ENCODE data around the gene CCDC88C.
"Not testable (repeated sequence)": the region's sequence is repeated elsewhere in the genome, so short reads cannot be mapped to it uniquely, and the experiment has no call there.

CCDC88C gene

DNA sequence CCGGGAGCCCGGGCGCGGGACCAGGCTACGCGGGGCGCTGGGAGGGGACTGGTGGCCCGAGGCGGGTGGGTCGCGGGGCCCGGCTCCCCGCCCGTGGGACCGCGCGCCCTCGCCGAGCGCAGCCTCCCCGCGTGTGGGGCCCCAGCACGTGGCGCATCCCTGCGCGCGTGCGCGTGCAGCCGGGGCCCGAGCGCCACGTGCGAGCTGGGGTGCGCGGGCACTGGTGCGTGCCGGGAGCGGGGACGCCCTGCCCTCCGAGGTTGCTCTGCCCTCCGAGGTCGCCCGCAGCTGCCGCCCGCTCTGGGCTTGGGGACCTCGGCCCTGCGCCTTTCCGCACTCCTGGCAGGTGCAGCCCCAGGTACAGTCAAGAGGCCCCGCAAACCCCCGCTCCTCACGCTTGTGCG lies 365 bp upstream of the CCDC88C start:
- peak; percentile 65 to 66 for DNase-seq

- DNase-seq, result peak in 1 of 2 donors; percentile 37
These were observed 888 bp downstream of the CCDC88C start for GRCh38 chr14:91416744-91417119.

DNA sequence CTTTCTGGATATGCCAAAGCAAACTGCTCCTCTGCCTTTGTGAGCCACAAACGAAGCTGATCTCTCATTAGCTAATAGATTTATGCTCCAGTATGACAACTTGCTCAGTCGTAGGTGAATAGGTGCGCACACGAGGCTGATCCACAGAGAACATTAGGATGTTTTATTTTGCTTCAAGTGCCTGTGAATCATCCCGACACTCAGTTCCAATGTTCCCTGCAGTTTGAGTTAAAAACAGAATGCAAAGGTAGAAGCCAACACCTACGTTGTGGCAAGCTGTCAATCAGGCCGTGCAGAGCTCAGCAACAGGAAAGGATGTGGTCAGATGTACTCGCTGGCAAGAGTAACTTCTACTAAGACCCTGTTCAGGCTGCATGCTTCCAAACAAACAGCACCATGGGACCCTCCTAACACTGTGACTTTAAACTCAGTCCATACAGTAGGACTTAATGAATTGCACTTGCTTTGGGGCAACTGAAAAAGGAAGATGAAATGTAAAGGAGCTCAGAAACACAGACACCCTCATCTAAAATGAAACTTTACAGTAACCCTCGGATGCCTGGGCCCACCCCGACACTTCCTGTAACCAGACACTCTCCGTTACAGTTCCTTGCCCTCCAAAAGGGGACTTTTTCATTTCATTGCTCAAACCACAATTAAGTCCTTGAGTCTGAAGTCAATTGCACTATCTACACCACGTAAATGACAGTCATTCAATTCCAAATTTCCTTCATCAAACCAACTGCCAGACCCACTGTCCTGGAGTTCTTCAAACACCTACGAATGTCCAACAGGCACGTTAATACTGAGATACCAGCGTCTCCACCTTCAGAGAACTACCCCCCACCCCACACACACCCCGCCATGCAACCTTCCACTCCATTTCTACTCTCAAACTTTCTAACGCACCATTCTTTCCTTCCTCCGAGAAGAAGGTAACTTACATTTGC lies 1.6 kb downstream of the CCDC88C start:
- DNase-seq, result peak; percentile 70 to 71

- no peak for DNase-seq
These were observed 3.2 kb downstream of the CCDC88C start for GRCh38 chr14:91414475-91414833.

DNA sequence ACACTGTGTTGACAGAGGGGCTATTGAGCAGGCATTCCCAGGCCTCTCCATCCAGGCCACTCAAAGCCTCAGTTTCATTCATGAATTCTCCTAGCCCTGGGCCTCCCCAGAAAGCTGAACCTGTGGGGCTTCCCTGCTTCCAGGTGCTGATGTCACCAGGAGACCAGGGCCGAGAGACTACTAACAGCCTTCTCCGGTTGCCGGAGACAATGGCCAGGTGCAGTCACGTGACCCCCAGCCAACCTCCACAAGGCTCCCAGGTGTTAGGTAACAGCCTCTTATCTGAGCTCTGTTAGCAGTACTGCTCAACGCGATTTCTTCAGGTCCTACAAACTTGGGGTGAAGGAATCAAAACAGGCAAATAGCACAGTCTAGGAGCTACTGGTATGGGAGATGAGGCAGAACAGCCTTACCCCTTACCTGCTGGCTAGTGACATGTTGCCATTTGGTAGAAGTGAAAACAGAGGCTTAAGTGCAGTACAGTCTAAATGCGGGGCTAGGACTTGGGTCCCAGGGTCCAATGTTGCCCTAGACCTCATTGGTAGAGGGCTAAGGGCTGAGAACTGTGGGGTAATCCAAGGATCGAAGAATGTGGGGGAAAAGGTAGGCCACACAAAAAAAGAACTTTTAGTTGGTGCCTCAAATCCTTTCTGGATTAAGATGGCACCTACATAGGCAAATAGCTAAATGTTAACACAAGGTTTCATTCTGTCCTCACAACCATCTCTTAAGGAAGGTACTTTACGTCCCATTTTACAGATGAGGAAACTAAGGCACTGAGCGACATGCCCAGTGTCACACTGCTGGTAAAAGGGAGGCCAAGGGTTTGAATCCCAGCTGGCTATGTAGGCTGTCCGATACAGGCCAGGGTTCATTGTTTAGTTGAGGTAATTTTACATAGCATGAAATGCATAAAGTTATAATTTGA lies 3.8 kb downstream of the CCDC88C start:
- DNase-seq, result no peak

DNA sequence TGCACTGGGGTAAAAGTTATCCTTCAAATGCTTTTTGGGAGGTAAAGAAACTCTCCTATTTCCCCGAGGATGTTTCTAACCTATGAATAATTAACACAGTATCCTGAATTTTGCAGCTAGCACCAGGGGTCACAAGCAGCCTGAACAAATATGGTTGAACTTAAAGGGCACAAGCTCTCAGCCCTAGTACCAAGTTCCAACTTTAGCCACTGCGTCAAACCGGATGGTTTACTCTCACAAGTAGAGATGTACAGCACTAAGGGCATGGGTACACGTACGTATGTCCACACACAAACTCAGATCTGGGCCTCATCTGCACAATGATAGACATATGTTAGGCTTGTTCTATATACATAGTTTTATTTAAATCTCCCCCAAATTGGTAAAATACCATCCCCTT lies 4.7 kb downstream of the CCDC88C start:
- no peak for DNase-seq

GRCh38 chr14:91410771-91411536 lies 6.7 kb downstream of the CCDC88C start:
- DNase-seq, result no peak

GRCh38 chr14:91409928-91410718 lies 7.5 kb downstream of the CCDC88C start:
- DNase-seq, result no peak

DNA sequence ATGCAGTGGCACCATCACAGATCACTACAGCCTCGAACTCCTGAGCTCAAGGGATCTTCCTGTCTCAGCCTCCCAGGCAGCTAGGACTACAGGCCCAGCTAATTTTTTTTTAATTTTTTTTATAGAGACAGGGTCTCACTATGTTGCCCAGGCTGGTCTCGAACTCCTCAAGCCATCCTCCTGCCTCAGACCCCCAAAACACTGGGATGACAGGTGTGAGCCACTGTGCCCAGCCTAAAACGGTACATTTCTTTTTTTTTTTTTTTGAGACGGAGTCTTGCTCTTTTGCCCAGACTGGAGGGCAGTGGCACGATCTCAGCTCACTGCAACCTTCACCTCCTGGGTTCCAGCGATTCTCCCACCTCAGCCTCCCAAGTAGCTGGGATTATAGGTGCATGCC lies 8.4 kb downstream of the CCDC88C start:
- DNase-seq, result not testable (repeated sequence)

DNA sequence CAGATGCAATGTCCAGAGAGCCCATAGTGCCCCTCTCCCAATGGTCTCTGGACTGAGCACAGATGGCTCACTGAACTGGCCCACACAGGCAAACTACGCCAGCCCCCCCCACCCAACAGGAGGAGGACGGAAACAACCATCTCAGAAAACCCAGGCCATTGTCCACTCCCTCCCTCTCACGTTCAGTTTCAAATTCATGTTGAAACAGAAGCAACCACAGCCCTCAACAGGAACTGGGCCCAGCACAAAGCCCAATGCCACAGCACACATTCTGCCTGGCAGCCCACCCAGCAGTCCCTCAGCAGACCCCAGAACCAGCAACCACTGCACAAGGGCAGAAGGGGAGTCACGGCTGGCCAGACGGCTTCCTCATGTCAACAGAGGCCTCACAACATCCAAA lies 10.6 kb downstream of the CCDC88C start:
- no peak for DNase-seq

DNA sequence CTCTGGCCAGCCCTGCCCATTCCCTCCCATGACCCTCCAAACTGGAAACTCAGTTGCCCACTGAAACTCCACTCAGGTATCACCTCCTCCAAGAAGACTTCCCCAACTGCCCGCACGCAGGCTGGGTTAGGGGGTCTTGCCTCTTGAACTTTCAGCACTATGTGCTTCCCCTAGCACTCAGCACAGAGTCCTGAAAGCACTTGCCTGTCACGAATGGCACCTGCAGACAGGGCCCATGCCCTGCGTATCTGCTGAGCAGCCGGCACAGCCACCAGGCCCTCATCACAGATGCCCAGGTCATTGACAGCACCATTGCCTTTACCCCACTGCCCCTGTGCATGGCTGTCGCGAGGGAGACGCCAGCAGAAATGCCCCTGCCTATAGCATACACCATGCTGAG lies 11.2 kb downstream of the CCDC88C start:
- DNase-seq, result no peak

GRCh38 chr14:91405724-91406435 lies 11.7 kb downstream of the CCDC88C start:
- no peak for DNase-seq

GRCh38 chr14:91405241-91405721 lies 12.3 kb downstream of the CCDC88C start:
- DNase-seq, result peak; percentile 73 to 77

DNA sequence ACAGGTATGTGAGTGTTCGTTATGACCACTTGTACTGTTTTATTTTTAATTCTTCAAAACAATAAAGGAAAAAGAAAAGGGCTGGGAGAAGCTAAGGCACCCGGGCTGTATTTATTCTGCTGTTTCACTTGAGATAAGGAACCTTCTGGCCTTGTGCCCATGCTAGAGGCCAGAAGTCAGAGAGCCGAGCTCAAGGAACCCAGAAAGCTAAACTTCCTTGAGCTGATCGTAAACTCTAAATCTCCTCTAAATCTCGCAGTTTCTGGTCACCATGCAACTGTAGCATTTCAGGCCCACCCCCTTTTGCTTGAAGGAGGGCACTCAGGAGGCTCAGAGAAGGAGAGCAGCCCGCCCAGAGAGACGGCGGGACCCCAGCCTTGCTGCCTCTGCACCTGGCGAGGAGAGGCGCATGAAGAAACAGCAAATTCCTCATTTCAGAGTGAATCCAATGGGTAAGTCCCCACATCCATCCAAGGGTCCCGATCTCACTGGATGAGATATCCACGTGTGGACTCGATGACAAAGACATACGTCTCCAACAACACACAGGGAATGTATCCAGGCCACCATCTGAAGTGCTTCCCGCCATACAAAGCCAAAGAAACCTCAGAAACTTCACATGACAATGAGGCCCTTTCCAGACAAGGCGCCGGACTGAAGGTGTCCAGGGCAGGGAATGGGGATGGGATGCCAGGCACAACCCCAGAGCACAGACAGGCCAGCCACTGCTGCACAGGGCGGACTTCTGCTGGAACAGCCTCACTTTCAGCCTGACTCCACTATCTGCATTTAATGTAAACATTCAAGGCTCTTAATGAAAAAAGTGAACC lies 14.6 kb downstream of the CCDC88C start:
- DNase-seq, result no peak

- DNase-seq, result no peak
These were observed 15.3 kb downstream of the CCDC88C start for GRCh38 chr14:91402348-91402747.

DNA sequence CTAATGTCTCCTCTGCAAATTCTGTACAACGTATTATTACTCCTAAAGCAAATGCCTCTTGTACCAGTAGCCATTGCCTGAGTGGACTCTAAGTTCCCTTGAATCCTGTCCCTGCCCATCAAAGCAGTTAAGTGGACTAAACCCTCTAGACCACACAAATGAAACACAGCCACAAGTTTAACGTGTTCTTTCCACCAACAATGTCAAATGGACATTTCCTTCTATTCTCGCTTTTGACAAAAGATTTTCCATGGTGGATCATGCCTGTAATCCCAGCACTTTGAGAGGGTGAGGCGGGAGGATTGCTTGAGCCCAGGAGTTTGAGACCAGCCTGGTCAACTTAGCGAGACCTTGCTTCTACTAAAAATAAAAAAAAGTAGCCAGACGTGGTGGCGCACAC lies 15.9 kb downstream of the CCDC88C start:
- no peak for DNase-seq

- DNase-seq, result no peak
These were observed 16.9 kb downstream of the CCDC88C start for GRCh38 chr14:91400696-91401095.

DNA sequence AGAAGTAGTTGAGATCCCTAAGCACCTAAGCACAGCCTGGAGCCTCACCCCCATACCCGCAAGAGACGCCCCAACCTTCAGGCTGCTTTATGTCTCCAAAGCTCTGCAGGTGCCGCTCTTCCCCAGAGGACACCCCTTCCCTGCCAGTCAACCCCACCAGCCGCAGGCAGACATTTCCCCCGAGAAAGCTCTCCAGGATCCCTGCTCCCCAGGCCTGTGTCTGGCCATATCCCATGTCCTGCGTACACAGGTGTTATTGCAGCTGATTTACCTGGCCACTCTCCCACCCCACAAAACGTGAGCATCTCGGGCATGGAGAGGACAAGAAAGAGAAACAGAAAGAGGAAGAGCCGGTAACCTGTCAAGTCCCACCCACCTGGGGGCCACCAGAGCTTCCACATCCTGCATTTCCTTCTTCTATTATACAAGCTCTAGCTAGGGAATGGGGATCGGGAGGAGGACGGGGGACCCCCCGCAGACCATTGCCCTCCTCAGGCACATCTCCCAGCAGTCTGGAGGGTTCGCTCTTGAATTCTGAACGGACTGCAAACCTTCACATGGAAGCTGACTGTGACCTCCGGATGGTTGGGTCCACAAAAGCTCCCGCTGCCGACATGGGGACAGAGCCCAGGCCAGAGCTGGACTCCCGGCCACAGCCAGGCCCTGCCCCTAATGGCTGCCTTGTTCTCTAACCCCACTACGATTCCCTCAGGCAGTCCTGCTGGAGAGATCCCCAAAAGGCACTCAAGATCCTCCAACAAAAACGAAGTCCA lies 17.6 kb downstream of the CCDC88C start:
- peak; percentile 39 to 46 for DNase-seq

DNA sequence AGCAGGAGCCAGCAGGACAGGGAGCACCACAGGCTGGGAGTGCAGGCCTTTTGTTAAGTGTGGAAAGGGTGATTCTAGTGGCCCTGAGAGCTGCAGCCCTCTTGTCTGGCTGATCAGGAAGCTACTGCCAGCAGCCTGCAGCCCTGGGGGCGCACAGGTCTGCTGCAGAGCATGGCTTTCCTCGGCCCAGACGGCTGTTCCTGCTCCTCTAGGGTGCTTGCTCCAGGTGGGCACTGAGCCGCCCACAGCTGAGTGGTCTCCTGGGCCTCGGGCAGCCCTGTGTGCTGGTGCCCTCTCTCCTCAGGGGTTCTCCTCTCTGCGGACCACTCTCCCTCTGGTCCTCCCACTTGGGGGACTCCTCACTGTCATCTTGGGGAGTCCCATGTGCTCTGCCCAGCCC lies 18.9 kb downstream of the CCDC88C start:
- no peak for DNase-seq
